ENCODE results near the gene HIRIP3. TPM values are rescaled to one million over a fixed set of nuclear protein-coding genes. Genes with fewer than 3 reads are reported as not detected.

The HIRIP3 gene
- polyA plus RNA-seq, 2 of the 4 experiments (the other 2 are of a cell fraction): 11.5 to 16.7 TPM

GRCh38 chr16:30033270-30033669, 37.9 kb upstream of the HIRIP3 start:
- POLR2A ChIA-PET: no interaction called here

GRCh38 chr16:30032083-30032819, 36.8 kb upstream of the HIRIP3 start:
- Histone ChIP-seq H3K4me3 (no peak overlapping the region), H3K4me1 (0 out of 3 replicates have a peak, but pooled peaks cover 7% of the 10 kb centered on the region), H3K9me3 (no peaks in the 10 kb centered on the region), H3K27ac (no peak overlapping the region), H3K4me2 (no peak overlapping the region)
- FAIRE-seq: no peak
- no peak for TF ChIP-seq EHF (CRISPR knock-in tag; IDR thresholded peaks at IDR 0.05)
- no peak for TF ChIP-seq JUNB (IDR thresholded peaks at IDR 0.05)
- TF ChIP-seq ZC3H11A (IDR thresholded peaks at IDR 0.05): no peak
- TF ChIP-seq HMGXB4 (CRISPR knock-in tag; IDR thresholded peaks at IDR 0.05; ENCODE audit: borderline replicate concordance): no peak
- peak; percentile 91 for TF ChIP-seq CTCF (IDR thresholded peaks at IDR 0.05)
- TF ChIP-seq SMC3 (IDR thresholded peaks at IDR 0.05): peak; percentile 72
- TF ChIP-seq RAD21 (conservative IDR thresholded peaks at IDR 0.05 in 1 of 2, IDR thresholded peaks at IDR 0.05 in 1 of 2): peak; percentile 91 to 94
- TF ChIP-seq USF2 (IDR thresholded peaks at IDR 0.05): no peak
- TF ChIP-seq MYC (IDR thresholded peaks at IDR 0.05; ENCODE audit: borderline replicate concordance, low read length): no peak
- peak in 1 of 2 experiments; percentile 75; a peak in 3 of 6 replicates for ATAC-seq
- ChIA-PET POLR2A (interaction anchor here (0.7 to 0.9 kb wide), 2 partner anchors 33 to 217 kb away, joined by 6 to 12 read pairs; partner anchors contain the start of genes ALDOA and PAGR1), CTCF (interaction anchor here (0.6 to 5.0 kb wide), 84 partner anchors 9 to 1064 kb away, joined by 3 to 61 read pairs (median 5); partner anchors contain the start of genes ALDOA, C16orf92, CDIPT and DOC2A)
- WGBS (ENCODE audit: missing lambda C conversion rate): 11% methylated on average over 11 of the region's 12 CpGs
- DNase-seq (ENCODE audit: low read depth in 1 of 2, low spot score in 1 of 2): peak in 1 of 2 experiments; percentile 79

More at GRCh38 chr16:30033270-30033669, 37.9 kb upstream of the HIRIP3 start:
- no peak overlapping the region for H3K4me2 ChIP-seq
- FAIRE-seq: no peak
- H3K4me1 ChIP-seq: 0 out of 3 replicates have a peak, but pooled peaks cover 7% of the 10 kb centered on the region
- H3K4me3 ChIP-seq: no peak overlapping the region
- CTCF ChIA-PET: interaction anchor here (0.8 to 5.0 kb wide), 27 partner anchors 9 to 383 kb away, joined by 3 to 61 read pairs (median 7); partner anchors contain the start of gene MVP
- no peak overlapping the region for H3K27ac ChIP-seq
- no peak for ATAC-seq
- H3K9me3 ChIP-seq: no peaks in the 10 kb centered on the region
- no peak for DNase-seq (ENCODE audit: low read depth in 1 of 2, low spot score in 1 of 2)
- TF ChIP-seq MAFK (IDR thresholded peaks at IDR 0.05; ENCODE audit: partially characterized antibody): peak; percentile 82
- no peak for TF ChIP-seq POLR2AphosphoS2 (conservative IDR thresholded peaks at IDR 0.05; ENCODE audit: low read length)
- no peak for TF ChIP-seq RCOR1 (IDR thresholded peaks at IDR 0.05; ENCODE audit: low read depth, low read length)
- 72% methylated on average over 7 of the region's 7 CpGs for WGBS (ENCODE audit: missing lambda C conversion rate)

GRCh38 chr16:30031477-30031918, 36.1 kb upstream of the HIRIP3 start:
- ChIA-PET POLR2A (no interaction called here), CTCF (interaction anchor here (0.6 to 5.0 kb wide), 71 partner anchors 9 to 1063 kb away, joined by 3 to 61 read pairs (median 5); partner anchors contain the start of genes ALDOA, C16orf92, CDIPT and DOC2A)
- TF ChIP-seq MAZ (IDR thresholded peaks at IDR 0.05; ENCODE audit: borderline replicate concordance, low read depth, low read length) (no peak), NPAS2 (CRISPR knock-in tag; IDR thresholded peaks at IDR 0.05; ENCODE audit: borderline replicate concordance) (no peak), HOXB5 (CRISPR knock-in tag; IDR thresholded peaks at IDR 0.05) (no peak), E2F6 (IDR thresholded peaks at IDR 0.05; ENCODE audit: borderline replicate concordance, low read depth) (no peak), EP300 (IDR thresholded peaks at IDR 0.05) (no peak), POLR2A (IDR thresholded peaks at IDR 0.05; ENCODE audit: low read length) (no peak), SMC3 (IDR thresholded peaks at IDR 0.05) (no peak), POLR2AphosphoS2 (conservative IDR thresholded peaks at IDR 0.05; ENCODE audit: low read length) (no peak), RFX5 (IDR thresholded peaks at IDR 0.05) (no peak), EHF (CRISPR knock-in tag; IDR thresholded peaks at IDR 0.05) (no peak), ESRRA (IDR thresholded peaks at IDR 0.05; ENCODE audit: borderline replicate concordance, low read length) (no peak), ZSCAN20 (CRISPR knock-in tag; IDR thresholded peaks at IDR 0.05) (no peak)
- Histone ChIP-seq H3K4me2 (peak overlapping the region; percentile 79), H3K4me1 (0 out of 3 replicates have a peak, but pooled peaks cover 7% of the 10 kb centered on the region), H3K27ac (peak overlapping the region in 1 of 2 experiments; percentile 75; a peak in 3 of 6 replicates), H3K9me3 (no peaks in the 10 kb centered on the region), H3K4me3 (peak overlapping the region; percentile 34)
- ATAC-seq (peak in 1 of 2 experiments; percentile 16; a peak in 3 of 6 replicates), FAIRE-seq (no peak), DNase-seq (ENCODE audit: low read depth in 1 of 2, low spot score in 1 of 2) (no peak)
- 62% methylated on average over 11 of the region's 11 CpGs for WGBS (ENCODE audit: missing lambda C conversion rate)
